BLaER1 treated with 17β-estradiol and CSF1 and Interleukin-3, amounts not matched to agents 10 nM and 100 nM (cell line): ENCODE data around the gene SCCPDH.

Experiments used
- H3K27ac ChIP-seq, 11 experiments: shearing (Covaris generic); formaldehyde crosslinking; 2 replicates each; pipeline ENCODE4 v1.8.1; 2022
- H3K27me3 ChIP-seq, 11 experiments: shearing (Covaris generic); formaldehyde crosslinking; 2 replicates each; pipeline ENCODE4 v1.8.1; 2022
- H3K36me3 ChIP-seq, 11 experiments: shearing (Covaris generic); formaldehyde crosslinking; 2 replicates each; pipeline ENCODE4 v1.8.1; 2022
- H3K4me1 ChIP-seq, 10 experiments: shearing (Covaris generic); formaldehyde crosslinking; 2 replicates each; pipeline ENCODE4 v1.8.1; 2022
- H3K4me2 ChIP-seq, 11 experiments: shearing (Covaris generic); formaldehyde crosslinking; 2 replicates each; pipeline ENCODE4 v1.8.1; 2022
- H3K4me3 ChIP-seq, 10 experiments: shearing (Covaris generic); formaldehyde crosslinking; 2 replicates each; pipeline ENCODE4 v1.8.1; 2022
- H3K9ac ChIP-seq, 11 experiments: shearing (Covaris generic); formaldehyde crosslinking; 2 replicates each; pipeline ENCODE4 v1.8.1; 2022
- H3K9me3 ChIP-seq, 11 experiments: shearing (Covaris generic); formaldehyde crosslinking; replicated peaks in 1 of 11; 2 replicates each; pipeline ENCODE4 v1.8.1; 2022
- H4K20me1 ChIP-seq, 11 experiments: shearing (Covaris generic); formaldehyde crosslinking; 2 replicates each; pipeline ENCODE4 v1.8.1; 2022
- Cebpa-rat ChIP-seq, 11 experiments: shearing (Covaris generic); IDR thresholded peaks; 2 replicates each; pipeline ENCODE4 v1.8.1; 2022

SCCPDH gene

GRCh38 chr1:246782120-246782900, 58.1 kb downstream of the SCCPDH start:
- Histone ChIP-seq H3K36me3 (peaks cover 9 to 40% (median 29%) of the 10 kb centered on the region in 11 experiments; a peak in 21 of 22 replicates), H3K27me3 (no peaks in the 10 kb centered on the region), H4K20me1 (no peaks in the 10 kb centered on the region), H3K4me2 (peak overlapping the region; percentile 49 to 91 (median 83)), H3K9ac (peak overlapping the region in 10 of 11 experiments; percentile 38 to 73 (median 66); a peak in 18 of 22 replicates), H3K4me3 (peak overlapping the region in 3 of 10 experiments; percentile 5 to 30 (median 23); a peak in 5 of 20 replicates), H3K9me3 (peaks cover 0 to 27% (median 0%) of the 10 kb centered on the region in 11 experiments; a peak in 10 of 22 replicates), H3K4me1 (peaks cover 47 to 100% (median 96%) of the 10 kb centered on the region in 10 experiments), H3K27ac (peak overlapping the region in 9 of 11 experiments; percentile 65 to 85 (median 80); a peak in 19 of 22 replicates)
- TF ChIP-seq Cebpa-rat (IDR thresholded peaks at IDR 0.05): no peak

DNA sequence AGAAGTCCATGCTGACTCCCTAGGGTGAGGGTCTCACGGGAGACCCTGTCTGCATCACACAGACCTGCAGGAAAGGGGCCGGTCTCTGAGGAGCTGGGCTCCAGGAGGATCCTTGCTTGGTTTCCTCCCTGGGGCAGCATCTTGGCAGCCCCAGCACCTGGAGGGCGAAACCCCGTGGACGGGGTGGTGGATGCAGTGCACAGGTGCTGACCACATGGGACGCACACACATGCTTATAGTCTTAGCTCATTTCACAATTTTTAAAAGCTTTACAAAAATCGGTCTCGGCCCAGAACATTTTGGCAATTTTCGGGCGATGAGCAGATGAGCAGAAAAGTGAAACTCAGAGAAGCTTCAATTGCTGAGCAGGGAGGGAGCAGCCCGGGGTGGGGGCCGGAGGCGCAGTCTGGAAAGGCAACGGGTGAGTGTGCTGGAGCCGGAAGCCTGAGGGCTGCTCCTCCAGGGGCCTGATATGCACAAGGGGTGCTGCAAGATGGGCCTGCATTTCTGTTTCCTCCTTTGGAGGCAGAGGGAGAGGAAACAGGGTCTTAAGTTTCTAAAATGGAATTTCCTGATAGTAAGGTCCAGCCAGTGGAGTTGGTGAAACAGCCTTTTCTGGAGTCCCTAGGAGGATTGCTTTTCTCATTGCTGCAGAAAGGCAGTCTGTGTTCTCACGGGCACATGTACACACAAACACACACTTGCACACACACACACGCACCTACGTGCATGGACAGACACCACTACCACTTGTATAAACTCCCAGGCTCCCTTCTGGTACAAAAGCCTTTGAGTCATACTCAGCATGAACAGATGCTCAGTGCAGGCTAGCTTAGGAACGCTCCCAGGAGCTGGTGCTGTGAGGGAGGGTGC, 60.6 kb downstream of the SCCPDH start:
- Histone ChIP-seq H3K4me3 (peak overlapping the region; percentile 28 to 64 (median 54)), H3K36me3 (peaks cover 5 to 17% (median 15%) of the 10 kb centered on the region in 11 experiments; a peak in 18 of 22 replicates), H3K4me1 (peaks cover 57 to 100% (median 96%) of the 10 kb centered on the region in 10 experiments), H3K9me3 (peaks cover 0 to 24% (median 0%) of the 10 kb centered on the region in 11 experiments; a peak in 10 of 22 replicates), H3K9ac (peak overlapping the region; percentile 20 to 82 (median 70); a peak in 20 of 22 replicates), H3K27ac (peak overlapping the region in 9 of 11 experiments; percentile 39 to 84 (median 80); a peak in 18 of 22 replicates), H4K20me1 (no peaks in the 10 kb centered on the region), H3K27me3 (no peaks in the 10 kb centered on the region), H3K4me2 (peak overlapping the region; percentile 89 to 100 (median 97))
- TF ChIP-seq Cebpa-rat (IDR thresholded peaks at IDR 0.05): peak in 4 of 11 experiments; percentile 10 to 81 (median 29); a peak in 4 of 22 replicates

- peak overlapping the region in 9 of 11 experiments; percentile 39 to 84 (median 80); a peak in 16 of 22 replicates for H3K27ac ChIP-seq
- peaks cover 55 to 100% (median 93%) of the 10 kb centered on the region in 10 experiments for H3K4me1 ChIP-seq
- TF ChIP-seq Cebpa-rat (IDR thresholded peaks at IDR 0.05): no peak
- peaks cover 0 to 17% (median 0%) of the 10 kb centered on the region in 11 experiments; a peak in 9 of 22 replicates for H3K9me3 ChIP-seq
- H3K4me3 ChIP-seq: peak overlapping the region in 7 of 10 experiments; percentile 49 to 64 (median 57); a peak in 11 of 20 replicates
- peak overlapping the region in 8 of 11 experiments; percentile 64 to 82 (median 72); a peak in 16 of 22 replicates for H3K9ac ChIP-seq
- no peaks in the 10 kb centered on the region for H4K20me1 ChIP-seq
- H3K36me3 ChIP-seq: peaks cover 1 to 10% (median 7%) of the 10 kb centered on the region in 11 experiments; a peak in 16 of 22 replicates
- H3K27me3 ChIP-seq: no peaks in the 10 kb centered on the region
- H3K4me2 ChIP-seq: peak overlapping the region; percentile 89 to 100 (median 97)
Measured at GRCh38 chr1:246785494-246786111, 61.4 kb downstream of the SCCPDH start.

GRCh38 chr1:246786606-246787238, 62.5 kb downstream of the SCCPDH start:
- Histone ChIP-seq H3K4me3 (no peak overlapping the region), H3K27ac (peak overlapping the region in 4 of 11 experiments; percentile 60 to 83 (median 71); a peak in 8 of 22 replicates), H3K4me2 (peak overlapping the region in 8 of 11 experiments; percentile 15 to 100 (median 92); a peak in 13 of 22 replicates), H3K9me3 (peaks cover 0 to 6% (median 0%) of the 10 kb centered on the region in 11 experiments; a peak in 6 of 22 replicates), H3K4me1 (peaks cover 44 to 96% (median 82%) of the 10 kb centered on the region in 10 experiments), H3K9ac (no peak overlapping the region; a peak in 1 of 22 replicates), H4K20me1 (no peaks in the 10 kb centered on the region), H3K27me3 (no peaks in the 10 kb centered on the region), H3K36me3 (no peaks in the 10 kb centered on the region; a peak in 1 of 22 replicates)
- no peak for TF ChIP-seq Cebpa-rat (IDR thresholded peaks at IDR 0.05)

DNA sequence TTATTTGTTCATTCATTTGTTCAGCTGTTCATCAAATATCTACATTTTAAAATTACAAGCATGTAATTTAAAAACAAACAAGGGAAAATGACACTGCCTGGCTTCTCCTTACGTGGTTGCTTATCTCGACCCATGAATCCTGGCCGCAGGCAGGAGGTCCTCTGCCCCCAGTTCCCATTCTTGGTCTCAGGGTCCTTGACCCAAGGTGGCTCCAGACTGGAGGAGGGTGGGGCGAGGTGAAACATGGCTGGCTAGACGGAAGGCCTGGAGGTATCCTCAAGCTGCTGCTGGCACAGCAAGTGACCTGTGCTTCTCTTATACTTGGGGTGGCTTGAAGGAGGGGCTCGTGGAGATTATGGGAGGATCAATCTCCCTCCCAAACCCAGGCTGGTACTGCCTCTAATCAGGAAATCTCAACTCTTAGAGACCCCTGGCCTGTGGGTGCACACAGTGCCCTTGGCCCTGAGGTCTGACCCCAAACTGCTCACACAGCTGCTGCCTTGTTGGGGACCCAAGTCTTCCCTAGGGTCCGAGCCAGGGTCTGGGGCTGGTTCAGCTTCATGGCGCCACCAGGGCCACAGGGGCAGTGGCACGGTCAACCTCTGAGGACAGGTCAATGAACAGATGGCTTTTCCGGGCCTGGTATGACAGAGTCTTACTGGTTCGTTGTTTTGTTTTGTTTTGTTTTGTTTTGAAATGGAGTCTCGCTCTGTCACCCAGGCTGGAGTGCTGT, 63.7 kb downstream of the SCCPDH start:
- Histone ChIP-seq H3K36me3 (no peaks in the 10 kb centered on the region), H3K9ac (peak overlapping the region in 6 of 11 experiments; percentile 77 to 83 (median 82); a peak in 9 of 22 replicates), H3K27ac (peak overlapping the region in 9 of 11 experiments; percentile 66 to 83 (median 78); a peak in 16 of 22 replicates), H3K9me3 (peaks cover 0 to 5% (median 0%) of the 10 kb centered on the region in 11 experiments; a peak in 1 of 22 replicates), H4K20me1 (no peaks in the 10 kb centered on the region), H3K4me3 (no peak overlapping the region), H3K4me2 (peak overlapping the region in 10 of 11 experiments; percentile 28 to 94 (median 82); a peak in 19 of 22 replicates), H3K4me1 (peaks cover 32 to 93% (median 74%) of the 10 kb centered on the region in 10 experiments), H3K27me3 (no peaks in the 10 kb centered on the region)
- TF ChIP-seq Cebpa-rat (IDR thresholded peaks at IDR 0.05): no peak

DNA sequence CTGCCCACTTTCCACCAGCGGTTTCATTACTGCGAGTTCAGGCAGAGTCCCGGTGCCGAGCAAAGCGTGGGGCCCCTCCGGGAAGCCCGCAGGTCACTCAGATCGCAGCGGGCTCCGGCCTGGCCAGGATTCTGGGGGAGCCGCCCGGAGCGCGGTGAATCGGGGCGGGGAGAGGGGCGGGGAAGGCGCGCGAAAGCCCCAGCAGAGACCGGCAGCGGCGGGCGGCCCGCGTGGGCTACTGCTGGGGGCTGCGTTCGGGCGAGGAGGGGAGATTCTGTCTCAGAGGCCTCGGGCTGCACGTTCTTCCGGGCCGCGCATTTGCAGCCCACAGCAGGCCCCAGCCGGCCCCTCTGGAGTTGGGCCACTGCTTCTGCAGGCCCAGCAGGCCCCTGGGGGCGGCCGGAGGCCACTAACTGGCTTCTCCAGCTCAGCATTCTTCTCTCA, 64.7 kb downstream of the SCCPDH start:
- no peaks in the 10 kb centered on the region for H3K27me3 ChIP-seq
- H3K36me3 ChIP-seq: no peaks in the 10 kb centered on the region
- TF ChIP-seq Cebpa-rat (IDR thresholded peaks at IDR 0.05): no peak
- peaks cover 30 to 92% (median 73%) of the 10 kb centered on the region in 10 experiments for H3K4me1 ChIP-seq
- H3K9me3 ChIP-seq: peaks cover 0 to 5% (median 0%) of the 10 kb centered on the region in 11 experiments; a peak in 1 of 22 replicates
- peak overlapping the region; percentile 79 to 94 (median 83) for H3K4me2 ChIP-seq
- peak overlapping the region; percentile 66 to 83 (median 81) for H3K9ac ChIP-seq
- peak overlapping the region; percentile 22 to 62 (median 44); a peak in 19 of 20 replicates for H3K4me3 ChIP-seq
- H3K27ac ChIP-seq: peak overlapping the region; percentile 50 to 83 (median 77); a peak in 21 of 22 replicates
- no peaks in the 10 kb centered on the region for H4K20me1 ChIP-seq
